Measurements from ENCODE around the gene PAX8.

DNA sequence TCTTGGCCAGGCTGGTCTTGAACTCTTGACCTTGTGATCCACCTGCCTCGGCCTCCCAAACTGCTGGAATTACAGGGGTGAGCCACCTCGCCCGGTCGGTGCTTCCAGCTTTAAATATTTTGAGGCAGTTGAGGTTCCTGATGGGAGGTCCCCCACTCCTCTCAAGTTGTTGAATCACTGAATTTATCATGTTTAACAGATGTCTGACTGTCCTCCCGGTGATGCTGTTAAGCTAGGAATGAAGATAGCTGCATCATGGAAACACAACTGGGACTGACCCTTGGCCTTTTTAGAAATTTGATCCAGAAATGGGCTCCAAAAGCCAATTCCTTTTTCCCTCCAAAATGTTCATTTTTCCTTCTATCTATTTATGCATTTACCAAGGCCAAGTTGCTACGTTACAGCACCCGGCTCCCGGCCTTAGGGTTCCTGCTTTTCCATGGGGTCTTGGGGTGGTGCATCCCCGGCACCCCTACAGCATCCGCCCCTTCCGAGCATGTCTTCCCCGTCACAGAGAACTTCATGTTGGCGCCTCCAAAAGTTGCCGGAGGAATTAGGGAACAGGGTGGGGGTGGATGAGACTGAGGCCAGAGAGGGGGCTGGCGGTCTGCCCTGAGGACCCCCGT lies 43.9 kb downstream of the PAX8 start:
- TF ChIP-seq BHLHE40 (IDR thresholded peaks at IDR 0.05; ENCODE audit: borderline replicate concordance in 1 of 2, low read depth in 2 of 2, low read length in 1 of 2) (no peak), STAT3 (IDR thresholded peaks at IDR 0.05; ENCODE audit: low read depth, low read length) (no peak), CREB1 (IDR thresholded peaks at IDR 0.05; ENCODE audit: low read depth) (no peak), TARDBP (IDR thresholded peaks at IDR 0.05; ENCODE audit: borderline replicate concordance) (no peak), ZNF217 (IDR thresholded peaks at IDR 0.05) (no peak), SMC3 (IDR thresholded peaks at IDR 0.05; ENCODE audit: borderline replicate concordance, low read length) (no peak), POLR2AphosphoS5 (IDR thresholded peaks at IDR 0.05; ENCODE audit: low read length) (no peak)
- TF ChIP-seq, protein P1, sequence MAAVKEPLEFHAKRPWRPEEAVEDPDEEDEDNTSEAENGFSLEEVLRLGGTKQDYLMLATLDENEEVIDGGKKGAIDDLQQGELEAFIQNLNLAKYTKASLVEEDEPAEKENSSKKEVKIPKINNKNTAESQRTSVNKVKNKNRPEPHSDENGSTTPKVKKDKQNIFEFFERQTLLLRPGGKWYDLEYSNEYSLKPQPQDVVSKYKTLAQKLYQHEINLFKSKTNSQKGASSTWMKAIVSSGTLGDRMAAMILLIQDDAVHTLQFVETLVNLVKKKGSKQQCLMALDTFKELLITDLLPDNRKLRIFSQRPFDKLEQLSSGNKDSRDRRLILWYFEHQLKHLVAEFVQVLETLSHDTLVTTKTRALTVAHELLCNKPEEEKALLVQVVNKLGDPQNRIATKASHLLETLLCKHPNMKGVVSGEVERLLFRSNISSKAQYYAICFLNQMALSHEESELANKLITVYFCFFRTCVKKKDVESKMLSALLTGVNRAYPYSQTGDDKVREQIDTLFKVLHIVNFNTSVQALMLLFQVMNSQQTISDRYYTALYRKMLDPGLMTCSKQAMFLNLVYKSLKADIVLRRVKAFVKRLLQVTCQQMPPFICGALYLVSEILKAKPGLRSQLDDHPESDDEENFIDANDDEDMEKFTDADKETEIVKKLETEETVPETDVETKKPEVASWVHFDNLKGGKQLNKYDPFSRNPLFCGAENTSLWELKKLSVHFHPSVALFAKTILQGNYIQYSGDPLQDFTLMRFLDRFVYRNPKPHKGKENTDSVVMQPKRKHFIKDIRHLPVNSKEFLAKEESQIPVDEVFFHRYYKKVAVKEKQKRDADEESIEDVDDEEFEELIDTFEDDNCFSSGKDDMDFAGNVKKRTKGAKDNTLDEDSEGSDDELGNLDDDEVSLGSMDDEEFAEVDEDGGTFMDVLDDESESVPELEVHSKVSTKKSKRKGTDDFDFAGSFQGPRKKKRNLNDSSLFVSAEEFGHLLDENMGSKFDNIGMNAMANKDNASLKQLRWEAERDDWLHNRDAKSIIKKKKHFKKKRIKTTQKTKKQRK (IDR thresholded peaks at IDR 0.05; ENCODE audit: low read depth, low read length) = no peak
- TF ChIP-seq, protein P2, sequence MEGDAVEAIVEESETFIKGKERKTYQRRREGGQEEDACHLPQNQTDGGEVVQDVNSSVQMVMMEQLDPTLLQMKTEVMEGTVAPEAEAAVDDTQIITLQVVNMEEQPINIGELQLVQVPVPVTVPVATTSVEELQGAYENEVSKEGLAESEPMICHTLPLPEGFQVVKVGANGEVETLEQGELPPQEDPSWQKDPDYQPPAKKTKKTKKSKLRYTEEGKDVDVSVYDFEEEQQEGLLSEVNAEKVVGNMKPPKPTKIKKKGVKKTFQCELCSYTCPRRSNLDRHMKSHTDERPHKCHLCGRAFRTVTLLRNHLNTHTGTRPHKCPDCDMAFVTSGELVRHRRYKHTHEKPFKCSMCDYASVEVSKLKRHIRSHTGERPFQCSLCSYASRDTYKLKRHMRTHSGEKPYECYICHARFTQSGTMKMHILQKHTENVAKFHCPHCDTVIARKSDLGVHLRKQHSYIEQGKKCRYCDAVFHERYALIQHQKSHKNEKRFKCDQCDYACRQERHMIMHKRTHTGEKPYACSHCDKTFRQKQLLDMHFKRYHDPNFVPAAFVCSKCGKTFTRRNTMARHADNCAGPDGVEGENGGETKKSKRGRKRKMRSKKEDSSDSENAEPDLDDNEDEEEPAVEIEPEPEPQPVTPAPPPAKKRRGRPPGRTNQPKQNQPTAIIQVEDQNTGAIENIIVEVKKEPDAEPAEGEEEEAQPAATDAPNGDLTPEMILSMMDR (IDR thresholded peaks at IDR 0.05 in 2 of 3, conservative IDR thresholded peaks at IDR 0.05 in 1 of 3; ENCODE audit: control insufficient read depth in 2 of 3, extremely low read depth in 1 of 3, insufficient read depth in 1 of 3, low read depth in 3 of 3, low read length in 3 of 3) = no peak
- TF ChIP-seq, protein P3, sequence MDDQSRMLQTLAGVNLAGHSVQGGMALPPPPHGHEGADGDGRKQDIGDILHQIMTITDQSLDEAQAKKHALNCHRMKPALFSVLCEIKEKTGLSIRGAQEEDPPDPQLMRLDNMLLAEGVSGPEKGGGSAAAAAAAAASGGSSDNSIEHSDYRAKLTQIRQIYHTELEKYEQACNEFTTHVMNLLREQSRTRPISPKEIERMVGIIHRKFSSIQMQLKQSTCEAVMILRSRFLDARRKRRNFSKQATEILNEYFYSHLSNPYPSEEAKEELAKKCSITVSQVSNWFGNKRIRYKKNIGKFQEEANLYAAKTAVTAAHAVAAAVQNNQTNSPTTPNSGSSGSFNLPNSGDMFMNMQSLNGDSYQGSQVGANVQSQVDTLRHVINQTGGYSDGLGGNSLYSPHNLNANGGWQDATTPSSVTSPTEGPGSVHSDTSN (IDR thresholded peaks at IDR 0.05; ENCODE audit: insufficient replicate concordance, low read depth, low read length) = no peak
- TF ChIP-seq, protein P4, sequence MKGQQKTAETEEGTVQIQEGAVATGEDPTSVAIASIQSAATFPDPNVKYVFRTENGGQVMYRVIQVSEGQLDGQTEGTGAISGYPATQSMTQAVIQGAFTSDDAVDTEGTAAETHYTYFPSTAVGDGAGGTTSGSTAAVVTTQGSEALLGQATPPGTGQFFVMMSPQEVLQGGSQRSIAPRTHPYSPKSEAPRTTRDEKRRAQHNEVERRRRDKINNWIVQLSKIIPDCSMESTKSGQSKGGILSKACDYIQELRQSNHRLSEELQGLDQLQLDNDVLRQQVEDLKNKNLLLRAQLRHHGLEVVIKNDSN (IDR thresholded peaks at IDR 0.05; ENCODE audit: borderline replicate concordance, extremely low read length, insufficient read depth, low read depth, low read length) = no peak

Measured in GM12878 (cell line).